ENCODE data around the gene UNC13D.
A peak's percentile ranks its signal among the peaks of the same experiment; 100 is the strongest.

The UNC13D gene

DNA sequence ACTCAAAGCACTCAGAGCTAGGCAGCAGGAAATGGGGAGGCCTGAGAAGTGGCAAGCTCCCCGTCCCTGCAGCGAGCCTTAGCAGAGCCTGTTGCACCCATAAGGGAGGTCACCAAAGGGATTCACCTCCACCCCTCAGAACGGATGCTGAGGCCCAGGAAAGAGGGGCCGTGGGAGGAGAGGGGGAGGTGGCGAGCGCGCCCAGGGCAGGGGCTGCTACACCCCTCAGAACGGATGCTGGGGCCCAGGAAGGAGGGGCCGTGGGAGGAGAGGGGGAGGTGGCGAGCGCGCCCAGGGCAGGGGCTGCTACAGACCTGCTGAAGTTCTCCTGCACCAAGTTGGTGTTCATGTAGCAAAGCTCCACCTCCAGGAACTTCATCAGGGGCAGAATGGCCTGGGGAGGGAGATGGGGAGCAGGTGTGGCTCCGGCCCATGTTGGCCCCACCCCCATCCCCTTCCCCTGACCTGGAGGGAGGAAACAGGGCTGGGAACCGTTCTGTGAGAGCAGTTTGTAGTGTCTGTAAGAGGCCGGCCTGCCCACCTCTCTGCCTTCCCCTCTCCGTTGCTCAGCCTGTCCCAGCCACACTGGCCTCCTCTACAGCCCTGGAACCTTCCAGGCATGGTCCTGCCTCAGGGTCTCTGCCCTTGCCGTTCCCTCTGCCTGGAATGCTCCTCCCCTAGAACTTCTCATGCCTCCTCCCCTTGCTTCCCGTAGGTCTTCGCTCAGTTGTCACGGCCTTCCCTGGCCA, 11.4 kb downstream of the UNC13D start:
- peak; percentile 95 to 96 for DNase-seq

DNA sequence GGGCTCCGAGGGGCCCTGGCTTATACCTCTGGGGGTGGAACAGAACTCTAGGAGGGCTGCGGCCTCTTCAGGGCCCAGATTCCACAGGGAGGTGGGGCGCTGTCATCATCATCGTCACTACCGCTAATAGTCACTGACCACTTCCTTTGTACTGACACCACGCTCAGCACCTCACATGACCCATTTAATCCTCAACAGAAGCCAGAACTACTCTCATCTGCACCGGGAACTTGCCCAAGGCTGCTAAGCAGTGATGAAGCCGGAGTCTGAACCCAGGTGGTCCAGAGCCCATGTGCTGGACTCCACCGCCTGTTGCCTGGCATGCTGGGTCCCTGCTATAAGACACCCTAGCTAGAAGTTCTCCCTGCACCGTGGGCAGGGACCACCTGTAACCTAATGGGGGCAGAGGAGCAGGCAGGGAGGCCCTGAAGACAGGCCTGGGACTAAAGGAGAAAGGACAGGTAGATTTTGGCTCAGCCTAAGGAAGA, 12.0 kb downstream of the UNC13D start:
- peak; percentile 91 to 93 for DNase-seq

DNA sequence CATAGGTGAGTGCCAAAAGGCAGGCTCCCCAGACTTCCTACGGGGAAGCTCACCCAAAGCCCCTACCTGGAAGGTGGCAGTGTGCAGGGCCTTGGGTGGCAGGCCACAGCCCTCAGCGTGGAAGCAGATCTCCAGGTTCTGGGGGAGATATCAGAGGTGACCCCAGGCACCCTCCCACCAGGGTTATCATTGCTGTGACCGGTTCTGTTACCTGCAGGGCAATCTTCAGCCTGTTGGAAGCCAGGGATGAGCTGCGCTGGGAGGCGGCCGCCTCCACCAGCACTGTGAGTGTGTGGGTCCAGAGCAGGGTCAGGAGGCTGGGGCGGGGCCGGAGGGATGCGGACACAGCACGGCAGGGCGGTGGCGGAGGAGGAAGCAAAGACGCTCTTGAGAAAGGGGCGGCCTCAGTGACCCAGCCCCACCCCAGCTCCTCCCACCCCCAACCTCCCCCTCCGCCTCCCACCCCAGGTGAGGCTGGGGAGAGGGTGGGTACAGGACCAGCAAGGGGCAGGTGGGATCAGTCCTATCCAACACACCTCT, 13.1 kb downstream of the UNC13D start:
- DNase-seq, result no peak

DNA sequence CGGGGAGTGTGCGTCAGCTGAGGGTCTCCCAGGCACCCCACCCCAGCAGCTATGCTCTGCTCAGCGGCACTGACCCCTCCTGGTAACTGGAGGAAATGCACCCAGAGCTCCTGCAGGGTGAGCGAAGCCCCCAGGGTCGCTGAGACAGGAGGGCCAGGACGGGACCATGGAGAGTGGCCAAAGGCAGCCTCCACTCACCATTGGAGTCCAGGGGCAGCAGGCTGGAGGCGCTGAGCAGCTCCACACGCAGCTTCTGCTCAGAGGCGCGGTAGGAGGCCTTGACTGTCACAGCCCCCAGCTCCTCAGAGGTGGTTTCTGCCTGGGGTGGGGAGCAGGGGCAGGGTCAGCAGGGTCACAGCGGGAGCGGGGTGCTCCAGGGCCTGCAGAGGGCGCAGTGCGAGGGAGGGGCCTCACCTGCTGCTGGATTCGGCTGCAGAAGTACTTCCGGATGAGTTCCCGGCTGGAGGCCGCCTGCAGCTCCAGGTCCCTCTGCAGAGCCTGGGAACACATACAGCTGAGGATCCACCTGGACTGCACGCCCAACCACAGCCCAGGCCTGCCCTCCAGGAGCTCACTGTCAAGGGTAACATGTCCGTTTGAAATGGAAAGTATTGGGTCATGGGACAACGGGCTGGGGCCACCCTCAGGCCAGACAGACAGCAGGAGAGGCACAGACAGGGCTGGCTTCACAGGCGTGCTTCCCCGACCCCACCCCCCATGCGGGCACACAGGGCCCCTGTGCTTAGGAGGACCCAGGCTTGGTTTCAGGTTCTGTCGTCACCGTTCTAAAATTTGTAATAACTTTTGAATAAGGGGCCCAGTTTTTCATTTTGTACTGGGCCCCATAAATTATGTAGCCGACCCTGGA, 13.8 kb downstream of the UNC13D start:
- peak in 1 of 2 experiments; percentile 25 for DNase-seq

DNA sequence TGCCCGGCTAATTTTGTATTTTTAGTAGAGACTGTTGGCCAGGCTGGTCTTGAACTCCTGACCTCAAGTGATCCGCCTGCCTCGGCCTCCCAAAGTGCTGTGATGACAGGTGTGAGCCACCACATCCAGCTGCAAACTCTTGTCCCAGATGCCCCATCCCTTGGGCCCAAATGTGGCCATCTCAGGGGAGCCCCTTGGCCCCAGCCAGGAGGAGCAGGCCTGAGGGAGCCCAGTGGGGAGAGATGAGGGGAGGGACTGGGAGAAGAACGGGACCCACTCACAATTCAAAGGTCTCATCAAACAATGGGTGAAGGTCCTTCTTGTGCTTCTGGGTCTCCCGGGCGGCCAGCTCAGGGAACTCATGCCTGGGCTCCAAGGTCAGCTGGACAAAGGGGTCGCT, 14.5 kb downstream of the UNC13D start:
- no peak for DNase-seq

DNA sequence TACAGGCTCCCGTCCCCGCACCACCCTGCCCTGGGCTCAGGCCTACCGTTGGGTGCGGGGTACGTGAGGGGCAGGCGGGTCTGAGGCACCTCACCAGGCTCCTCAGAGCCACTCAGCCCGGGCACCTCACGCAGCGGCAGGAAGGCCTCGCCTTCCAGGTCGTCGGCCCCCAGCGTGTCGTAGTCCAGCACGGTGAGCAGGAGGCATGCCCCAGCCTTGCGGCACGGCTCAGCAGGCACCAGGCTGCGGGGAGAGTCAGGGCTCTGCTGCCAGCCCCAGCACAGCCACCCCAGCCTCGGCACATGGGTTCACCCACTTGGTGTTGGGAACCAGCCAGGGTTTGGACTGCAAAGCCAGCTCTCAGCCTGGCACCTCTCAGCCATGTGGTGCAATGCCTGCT, 15.5 kb downstream of the UNC13D start:
- no peak for DNase-seq

DNA sequence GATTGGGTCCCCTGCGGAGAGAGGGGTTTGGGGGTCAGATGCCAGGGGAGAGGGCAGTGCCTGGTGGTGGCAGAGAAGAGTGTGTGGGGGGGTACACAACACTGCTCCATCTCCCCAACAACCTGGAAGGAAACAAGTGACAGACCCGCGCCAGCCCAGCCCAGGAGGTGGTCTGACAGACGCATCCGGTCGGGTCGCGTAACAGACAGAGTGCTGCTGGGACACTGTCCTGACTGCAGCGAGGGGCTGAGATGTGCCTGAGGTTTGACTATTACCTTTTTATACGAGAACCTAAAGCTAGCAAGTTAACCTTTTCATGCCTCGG, 16.2 kb downstream of the UNC13D start:
- peak; percentile 54 to 63 for DNase-seq

DNA sequence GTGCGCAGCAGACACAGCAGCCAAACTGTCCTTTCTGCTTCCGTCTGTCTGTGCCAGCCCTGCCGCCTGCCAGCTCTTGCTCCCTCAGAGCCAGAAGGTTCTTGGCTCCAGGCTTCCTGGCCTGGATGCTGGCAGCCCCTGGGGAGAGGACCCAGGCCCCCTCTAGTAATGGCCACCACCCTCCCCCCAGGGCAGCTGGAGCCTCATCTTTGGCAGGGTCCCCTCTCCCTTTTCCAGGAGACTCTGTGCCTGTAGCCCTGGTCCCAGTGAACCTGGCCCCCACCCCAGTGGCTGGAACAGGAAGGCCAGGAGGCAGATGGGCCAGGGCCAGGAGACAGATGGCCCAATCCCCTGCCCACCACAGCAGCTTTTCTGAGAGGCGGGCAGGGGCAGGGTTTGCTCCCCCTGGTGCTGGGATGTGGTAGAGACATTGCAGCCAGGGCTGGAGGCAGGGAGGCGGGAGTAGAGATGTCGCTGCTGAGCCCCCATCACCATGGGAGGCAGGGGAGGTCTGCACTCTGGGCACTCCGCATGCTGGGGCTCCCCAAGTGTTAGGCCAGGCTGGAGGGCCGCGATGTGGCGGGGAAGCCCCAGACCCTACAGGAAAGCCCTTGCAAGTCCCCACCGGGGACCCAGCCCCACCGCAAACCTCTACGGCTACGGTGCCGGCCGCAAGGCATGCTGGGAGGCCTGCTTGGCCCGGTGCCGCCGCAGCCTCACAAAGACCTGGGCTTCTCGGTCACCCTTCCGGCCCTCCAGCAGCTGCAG, 16.7 kb downstream of the UNC13D start:
- DNase-seq, result peak; percentile 74 to 87

DNA sequence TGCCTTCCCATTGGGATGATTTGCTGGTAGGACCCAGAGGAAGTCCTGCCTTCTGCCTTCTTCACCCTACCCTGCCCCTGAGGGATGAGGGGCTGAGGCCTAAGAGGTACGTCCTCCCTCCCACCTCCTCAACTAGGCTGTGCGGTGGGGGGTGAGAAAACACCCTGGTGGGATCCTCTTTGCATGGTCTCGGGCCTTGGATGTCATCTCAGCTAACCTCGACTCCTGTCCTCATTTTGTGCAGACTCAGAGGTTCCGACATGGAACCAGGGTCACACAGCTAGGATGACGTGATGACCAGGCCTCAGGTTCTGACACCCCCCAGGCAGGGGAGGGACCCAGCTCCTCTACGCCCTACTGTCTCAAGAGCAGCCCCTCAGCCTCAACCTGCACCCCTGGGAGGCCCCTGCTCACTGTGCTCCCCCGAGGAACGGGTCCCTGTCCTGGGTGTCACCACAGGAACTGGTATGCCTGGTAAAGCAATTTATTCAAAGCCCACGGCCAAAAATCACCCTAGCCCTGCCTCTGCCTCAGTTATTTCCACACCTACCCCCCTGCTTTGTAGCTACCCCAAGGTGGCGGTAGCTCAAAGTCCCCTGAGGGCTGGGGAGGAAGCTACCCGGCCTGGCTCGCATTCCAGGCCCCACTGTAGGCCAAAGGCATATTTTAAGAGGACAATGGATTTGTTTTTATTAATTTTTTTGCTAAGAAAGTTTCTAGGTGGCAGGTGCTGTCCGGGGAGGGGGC, 17.5 kb downstream of the UNC13D start:
- no peak for DNase-seq

DNA sequence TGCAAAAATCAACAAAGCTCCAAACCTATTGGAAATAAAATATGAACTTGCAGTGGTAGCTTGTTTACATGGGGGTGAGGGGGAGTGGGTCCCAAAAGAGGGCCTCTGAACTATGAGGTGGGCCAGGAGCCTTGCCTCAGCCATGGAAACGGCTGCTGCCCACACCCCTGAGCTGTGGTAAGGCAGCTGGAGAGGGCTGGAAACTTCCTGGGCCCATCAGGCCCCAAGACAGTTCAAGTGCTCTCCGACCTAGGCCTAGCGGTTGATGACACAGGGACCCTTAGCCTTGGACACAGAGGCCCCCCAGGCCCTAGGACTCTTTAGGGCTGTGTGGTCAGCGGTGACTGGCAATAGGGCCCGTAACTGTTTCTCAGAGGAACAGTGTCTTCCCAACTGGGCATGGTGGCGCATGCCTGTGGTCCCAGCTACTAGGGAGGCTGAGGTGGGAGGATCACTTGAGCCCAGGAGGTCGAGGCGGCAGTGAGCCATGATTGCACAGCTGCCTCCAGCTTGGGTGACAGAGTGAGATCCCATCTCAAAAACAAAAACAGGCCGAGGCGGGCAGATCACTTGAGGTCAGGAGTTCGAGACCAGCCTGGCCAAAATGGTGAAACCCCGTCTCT, 18.3 kb downstream of the UNC13D start:
- DNase-seq, result no peak

DNA sequence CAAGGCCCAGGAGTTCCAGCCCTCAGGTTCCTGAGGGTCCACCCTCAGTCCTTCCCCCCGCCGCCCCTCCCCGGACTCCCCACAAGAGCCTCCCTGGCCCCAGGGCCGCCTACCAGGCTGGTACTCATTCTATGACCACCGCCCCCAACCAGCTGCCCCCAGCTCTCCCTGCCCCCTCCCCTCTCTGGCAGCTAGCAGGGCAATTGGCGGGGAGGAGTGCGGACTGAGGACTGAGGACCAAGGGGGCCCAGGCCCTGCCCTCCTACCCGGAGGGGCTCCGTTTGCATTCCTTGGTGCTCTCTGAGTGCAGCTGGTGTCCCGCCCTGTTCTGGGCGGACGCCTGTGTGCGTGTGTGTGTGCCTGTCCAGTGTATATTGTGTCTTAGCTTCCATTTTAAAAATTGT, 19.1 kb downstream of the UNC13D start:
- DNase-seq, result no peak

DNA sequence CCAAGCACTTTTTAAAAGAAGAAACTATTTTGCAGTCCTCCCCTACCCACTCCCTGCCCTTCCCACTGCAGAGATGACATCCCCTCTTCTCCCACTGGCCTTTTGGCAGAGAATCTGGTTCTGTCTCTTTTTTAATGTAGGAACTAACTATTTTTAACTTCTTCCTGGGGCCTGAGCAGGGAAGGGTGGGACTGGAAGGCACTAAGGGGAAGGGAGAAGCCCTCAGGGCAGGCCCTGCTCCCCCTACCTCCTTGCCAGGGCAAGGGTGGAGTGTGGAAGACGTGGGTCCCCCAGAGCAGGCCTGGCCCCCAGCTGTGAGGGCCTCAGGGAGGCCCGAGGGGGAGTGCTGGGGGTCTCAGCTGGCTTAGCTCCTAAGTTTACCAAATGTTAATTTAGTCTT, 19.5 kb downstream of the UNC13D start:
- no peak for DNase-seq

DNA sequence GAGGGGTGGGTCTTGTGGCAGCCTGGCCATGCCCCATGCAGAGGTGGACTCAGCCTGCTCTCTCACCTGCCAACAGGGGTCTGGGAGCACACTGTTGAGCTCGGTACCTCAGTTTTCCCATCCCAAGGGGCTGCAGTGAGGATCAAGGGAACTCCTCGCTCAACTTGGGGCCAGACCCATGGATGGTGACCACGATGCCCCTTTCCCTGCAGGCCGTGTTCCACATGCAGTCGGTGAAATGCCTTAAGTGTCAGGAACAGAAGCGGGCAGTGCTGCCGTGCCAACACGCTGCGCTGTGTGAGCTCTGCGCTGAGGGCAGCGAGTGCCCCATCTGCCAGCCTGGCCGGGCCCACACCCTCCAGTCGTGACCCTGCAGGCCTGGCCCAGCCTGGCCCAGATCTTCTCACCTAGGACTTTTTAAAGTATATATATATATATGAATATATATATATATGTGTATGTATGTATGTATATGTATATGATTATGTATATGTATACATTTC, 20.1 kb downstream of the UNC13D start:
- DNase-seq, result no peak

DNA sequence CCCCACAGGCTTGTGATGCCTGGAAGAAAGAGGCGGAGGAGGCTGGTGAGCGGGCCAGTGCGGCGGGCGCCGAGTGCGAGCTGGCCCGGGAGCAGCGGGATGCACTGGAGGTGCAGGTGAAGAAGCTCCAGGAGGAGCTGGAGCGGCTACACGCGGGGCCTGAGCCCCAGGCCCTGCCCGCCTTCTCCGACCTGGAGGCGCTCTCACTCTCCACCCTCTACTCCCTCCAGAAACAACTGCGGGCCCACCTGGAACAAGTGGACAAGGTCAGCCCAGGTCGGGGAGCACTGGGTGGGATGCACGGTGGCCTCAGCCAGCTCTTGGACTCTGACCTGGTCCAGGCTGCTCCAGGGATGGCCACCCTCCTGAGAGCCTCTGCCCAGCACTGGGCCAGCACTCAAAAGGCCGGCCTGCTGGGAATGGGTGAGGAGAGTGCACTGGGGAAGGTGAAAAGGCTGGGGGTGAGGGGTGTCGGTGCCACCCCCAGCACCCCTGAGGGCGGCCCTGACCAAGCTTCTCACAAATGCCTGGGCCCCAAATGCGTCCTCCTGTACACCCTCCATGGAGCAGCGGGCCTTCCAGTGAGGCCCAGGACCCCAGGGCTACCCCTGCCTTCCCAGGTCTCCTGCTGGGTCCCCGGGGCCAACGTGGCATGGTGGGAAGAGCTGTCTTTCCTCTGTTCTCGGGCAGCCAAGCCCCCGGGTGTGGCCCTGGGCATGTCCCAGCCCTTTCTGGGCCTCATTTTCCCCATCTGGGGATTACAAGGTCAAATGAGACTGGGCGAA, 20.8 kb downstream of the UNC13D start:
- no peak for DNase-seq

DNA sequence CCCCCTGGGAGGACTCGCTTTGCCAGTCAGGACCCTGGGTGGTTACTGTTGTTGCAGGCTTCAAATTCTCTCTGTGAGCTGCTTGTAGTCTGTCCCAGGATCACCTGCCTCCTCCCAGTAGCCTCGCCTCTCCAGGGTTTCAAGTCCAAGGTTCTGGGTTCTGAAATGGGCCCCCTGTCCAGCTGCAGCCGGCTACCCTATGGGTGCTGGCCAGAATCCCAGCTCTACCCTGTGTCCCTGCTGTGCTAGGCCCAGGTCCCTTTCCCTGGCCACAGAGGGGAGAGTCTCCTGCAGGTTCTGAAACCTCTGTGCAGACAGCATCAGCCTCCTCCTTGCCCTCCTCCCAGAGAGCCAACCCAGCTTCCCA, 21.4 kb downstream of the UNC13D start:
- no peak for DNase-seq

DNA sequence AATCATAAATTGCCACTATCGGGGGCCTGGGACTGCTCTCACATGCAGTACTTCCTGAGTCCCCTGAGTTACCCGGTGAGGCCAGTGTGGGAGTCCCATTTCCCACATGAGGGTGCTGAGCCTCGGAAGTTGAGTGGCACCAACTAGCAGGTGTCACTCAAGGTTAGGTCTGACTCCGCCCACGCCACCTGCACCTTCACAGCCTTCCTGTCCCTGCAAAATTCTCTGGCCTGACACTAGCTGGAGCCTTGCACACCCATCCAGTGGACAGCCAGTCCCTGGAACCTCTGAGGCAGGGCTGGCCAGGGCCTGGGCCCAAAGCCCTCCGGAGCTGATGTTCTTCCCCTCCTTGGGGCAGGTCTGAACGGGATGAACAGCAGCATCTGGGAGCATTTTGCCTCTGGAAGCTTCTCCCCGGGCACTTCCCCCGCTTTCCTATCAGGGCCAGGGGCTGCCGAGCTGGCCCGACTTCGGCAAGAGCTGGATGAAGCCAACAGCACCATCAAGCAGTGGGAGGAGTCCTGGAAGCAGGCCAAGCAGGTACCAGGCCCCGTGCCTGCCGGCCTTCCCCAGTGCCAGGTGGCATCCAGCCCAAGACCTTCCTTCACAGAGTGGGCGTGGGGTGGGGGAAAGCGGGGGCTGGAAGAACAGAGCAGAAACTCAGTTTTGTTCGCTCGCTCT, 21.9 kb downstream of the UNC13D start:
- peak; percentile 29 to 51 for DNase-seq

DNA sequence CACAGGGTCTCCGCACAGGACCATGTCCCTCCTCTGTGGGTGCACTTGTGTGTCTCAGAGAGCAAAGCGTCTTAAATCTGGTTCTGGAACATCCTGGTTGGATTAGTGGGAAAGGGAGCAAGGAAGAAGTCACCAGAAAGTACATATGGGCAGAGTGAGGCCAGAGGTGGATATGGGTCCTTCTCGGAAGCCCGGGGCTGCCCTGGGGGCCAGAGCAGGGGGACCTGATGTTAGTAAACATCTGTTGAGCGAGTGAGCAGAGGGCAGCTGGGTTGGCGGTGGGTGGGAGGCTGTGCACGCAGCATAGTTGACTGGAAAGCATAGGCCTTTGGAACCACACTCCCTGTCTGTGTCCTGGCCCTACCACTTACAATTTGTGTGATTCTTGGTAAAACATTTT, 22.7 kb downstream of the UNC13D start:
- DNase-seq, result no peak

DNA sequence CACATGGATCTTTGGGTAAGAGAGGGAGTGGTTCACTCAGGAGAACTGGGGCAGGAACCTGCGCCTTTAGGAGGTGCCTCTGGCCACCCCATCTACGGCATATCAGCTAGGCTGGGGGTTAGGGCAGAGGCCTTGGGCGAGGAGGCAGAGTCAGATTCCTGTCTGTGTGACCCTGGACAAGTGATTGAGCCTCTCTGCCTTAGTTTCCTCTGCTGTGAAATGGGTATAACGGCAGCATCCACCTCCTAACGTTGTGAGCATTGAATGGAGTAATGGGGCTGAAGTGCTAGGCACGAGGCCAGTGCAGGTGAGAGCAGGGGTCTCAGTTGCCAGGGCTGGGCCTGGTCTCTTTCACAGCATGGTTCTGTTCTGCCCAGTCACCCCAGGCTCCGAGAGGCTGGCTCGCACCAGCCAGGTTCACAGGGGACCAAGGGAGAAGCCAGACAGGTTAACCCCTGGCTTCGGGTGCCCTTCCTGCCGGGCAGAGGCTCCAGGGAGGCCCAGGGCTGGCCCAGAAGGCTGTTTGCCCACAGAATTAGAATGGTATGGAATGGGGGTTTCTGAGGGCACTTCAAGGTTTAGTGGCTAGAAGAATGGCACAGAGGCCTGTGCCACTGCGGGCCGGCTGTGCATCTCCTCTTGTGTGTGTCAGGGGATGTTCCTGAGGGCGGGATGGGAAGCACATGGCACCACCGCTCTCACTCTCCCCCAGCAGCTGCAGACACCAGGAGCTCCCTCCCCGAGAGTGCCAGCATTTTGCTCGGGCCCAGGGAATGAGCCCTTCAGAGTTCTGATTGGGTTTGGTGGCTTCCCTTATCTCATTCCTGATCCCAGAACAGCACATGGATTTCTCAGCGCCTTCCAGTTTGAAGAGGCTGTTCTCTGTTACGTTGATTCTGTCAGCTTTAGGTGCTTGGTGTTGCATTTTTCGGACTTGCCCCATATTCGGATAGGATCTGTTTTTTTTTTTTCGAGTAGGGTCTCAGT, 23.8 kb downstream of the UNC13D start:
- no peak for DNase-seq

DNA sequence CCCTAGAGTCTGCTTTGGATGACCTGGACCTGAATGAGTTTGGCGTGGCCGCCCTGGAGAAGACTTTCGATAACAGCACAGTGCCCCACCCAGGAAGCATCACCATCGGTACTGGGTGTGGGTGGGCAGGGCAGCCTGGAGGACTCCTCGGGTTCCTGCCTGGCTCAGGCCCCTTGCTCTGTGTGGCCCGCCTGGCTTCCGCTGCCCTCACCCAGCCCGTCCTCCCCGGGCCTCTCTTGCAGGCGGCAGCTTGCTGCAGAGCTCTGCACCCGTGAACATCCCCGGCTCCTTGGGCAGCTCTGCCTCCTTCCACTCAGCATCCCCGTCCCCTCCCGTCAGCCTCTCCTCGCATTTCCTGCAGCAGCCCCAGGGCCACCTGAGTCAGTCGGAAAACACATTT, 24.5 kb downstream of the UNC13D start:
- no peak for DNase-seq

Measured in Kasumi-1 (cell line).